ENCODE data around the gene PI4K2A. TPM values are rescaled to one million over a fixed set of nuclear protein-coding genes. Genes with fewer than 3 reads are reported as not detected.

PI4K2A gene
- total RNA-seq, 6 experiments from 2014 or later, result 6.2 to 18.1 (median 11.4) TPM

- Histone ChIP-seq H3K4me1 (no peaks in the 10 kb centered on the region), H3K9me3 (no peaks in the 10 kb centered on the region), H3K4me3 (no peak overlapping the region), H3K27me3 (no peaks in the 10 kb centered on the region), H3K36me3 (peaks cover 0 to 14% (median under 1%) of the 10 kb centered on the region in 4 donors), H3K27ac (no peak overlapping the region)
- DNase-seq (peak in 1 of 3 donors; percentile 10), ATAC-seq (peak; percentile 64 to 96 (median 86))
- intact Hi-C loops (cut with DNase I), result no loop called here
- WGBS (ENCODE audit: insufficient coverage, low coverage, low lambda C conversion rate, missing lambda C conversion rate), result 28% methylated on average over 2 of the region's 2 CpGs
- TF ChIP-seq, protein P1, sequence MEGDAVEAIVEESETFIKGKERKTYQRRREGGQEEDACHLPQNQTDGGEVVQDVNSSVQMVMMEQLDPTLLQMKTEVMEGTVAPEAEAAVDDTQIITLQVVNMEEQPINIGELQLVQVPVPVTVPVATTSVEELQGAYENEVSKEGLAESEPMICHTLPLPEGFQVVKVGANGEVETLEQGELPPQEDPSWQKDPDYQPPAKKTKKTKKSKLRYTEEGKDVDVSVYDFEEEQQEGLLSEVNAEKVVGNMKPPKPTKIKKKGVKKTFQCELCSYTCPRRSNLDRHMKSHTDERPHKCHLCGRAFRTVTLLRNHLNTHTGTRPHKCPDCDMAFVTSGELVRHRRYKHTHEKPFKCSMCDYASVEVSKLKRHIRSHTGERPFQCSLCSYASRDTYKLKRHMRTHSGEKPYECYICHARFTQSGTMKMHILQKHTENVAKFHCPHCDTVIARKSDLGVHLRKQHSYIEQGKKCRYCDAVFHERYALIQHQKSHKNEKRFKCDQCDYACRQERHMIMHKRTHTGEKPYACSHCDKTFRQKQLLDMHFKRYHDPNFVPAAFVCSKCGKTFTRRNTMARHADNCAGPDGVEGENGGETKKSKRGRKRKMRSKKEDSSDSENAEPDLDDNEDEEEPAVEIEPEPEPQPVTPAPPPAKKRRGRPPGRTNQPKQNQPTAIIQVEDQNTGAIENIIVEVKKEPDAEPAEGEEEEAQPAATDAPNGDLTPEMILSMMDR (IDR thresholded peaks at IDR 0.05), result peak; percentile 40 to 70 (median 53)
- no peak for TF ChIP-seq POLR2A (IDR thresholded peaks at IDR 0.05)
Observed at GRCh38 chr10:97612386-97612785, 28.1 kb upstream of the PI4K2A start.

DNA sequence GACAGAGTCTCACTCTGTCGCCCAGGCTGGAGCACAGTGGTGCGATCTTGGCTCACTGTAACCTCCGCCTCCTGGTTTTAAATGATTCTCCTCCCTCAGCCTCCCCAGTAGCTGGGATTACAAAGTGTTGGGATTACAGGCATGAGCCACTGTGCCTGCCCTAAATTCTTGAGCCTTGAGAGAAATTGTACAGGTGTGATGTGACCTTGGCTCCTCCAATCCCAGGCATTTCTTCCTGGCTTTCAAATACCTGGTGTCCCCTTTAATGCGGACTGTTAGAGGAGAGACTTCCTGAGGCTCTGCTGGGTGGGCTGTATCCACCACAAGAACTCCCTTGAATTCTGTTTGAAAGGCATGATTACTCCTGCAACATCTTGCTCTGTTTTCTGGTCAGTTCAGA, 22.2 kb upstream of the PI4K2A start:
- 91% methylated on average over 4 of the region's 4 CpGs for WGBS (ENCODE audit: insufficient coverage, low coverage, low lambda C conversion rate, missing lambda C conversion rate)
- ATAC-seq (no peak), DNase-seq (no peak)
- TF ChIP-seq POLR2A (IDR thresholded peaks at IDR 0.05), result no peak
- TF ChIP-seq, protein P1 (IDR thresholded peaks at IDR 0.05), result no peak
- peaks cover 0 to 4% (median 0%) of the 10 kb centered on the region in 4 donors for H3K4me1 ChIP-seq
- no peak overlapping the region for H3K27ac ChIP-seq
- H3K36me3 ChIP-seq, result no peaks in the 10 kb centered on the region
- H3K4me3 ChIP-seq, result no peak overlapping the region
- no peaks in the 10 kb centered on the region for H3K9me3 ChIP-seq
- intact Hi-C loops (cut with DNase I), result no loop called here
- H3K27me3 ChIP-seq, result no peaks in the 10 kb centered on the region

DNA sequence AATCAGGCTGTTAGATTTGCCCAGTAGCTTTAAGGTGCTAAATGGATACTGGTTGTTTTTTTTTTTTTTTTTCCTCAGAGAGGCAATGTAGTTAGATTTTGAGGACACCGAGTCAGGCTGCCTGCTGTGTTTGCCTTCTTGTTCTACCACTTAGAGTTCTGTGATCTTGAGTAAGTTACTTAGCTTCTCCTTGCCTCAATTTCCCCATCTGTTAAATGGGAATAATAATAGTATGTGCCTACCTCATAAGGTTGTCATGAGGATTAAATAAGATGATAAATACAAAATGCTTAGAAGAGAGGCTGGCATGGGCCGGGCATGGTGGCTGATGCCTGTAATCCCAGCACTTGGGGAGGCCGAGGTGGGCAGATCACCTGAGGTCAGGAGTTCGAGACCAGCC, 21.7 kb upstream of the PI4K2A start:
- no peak overlapping the region for H3K27ac ChIP-seq
- ATAC-seq (no peak), DNase-seq (no peak)
- no peaks in the 10 kb centered on the region for H3K36me3 ChIP-seq
- intact Hi-C loops (cut with DNase I), result no loop called here
- no peaks in the 10 kb centered on the region for H3K27me3 ChIP-seq
- H3K4me3 ChIP-seq, result no peak overlapping the region
- 93% methylated on average over 4 of the region's 4 CpGs for WGBS (ENCODE audit: insufficient coverage, low coverage, low lambda C conversion rate, missing lambda C conversion rate)
- no peaks in the 10 kb centered on the region for H3K9me3 ChIP-seq
- TF ChIP-seq, protein P1 (IDR thresholded peaks at IDR 0.05), result no peak
- no peak for TF ChIP-seq POLR2A (IDR thresholded peaks at IDR 0.05)
- peaks cover 0 to 8% (median 0%) of the 10 kb centered on the region in 4 donors for H3K4me1 ChIP-seq

DNA sequence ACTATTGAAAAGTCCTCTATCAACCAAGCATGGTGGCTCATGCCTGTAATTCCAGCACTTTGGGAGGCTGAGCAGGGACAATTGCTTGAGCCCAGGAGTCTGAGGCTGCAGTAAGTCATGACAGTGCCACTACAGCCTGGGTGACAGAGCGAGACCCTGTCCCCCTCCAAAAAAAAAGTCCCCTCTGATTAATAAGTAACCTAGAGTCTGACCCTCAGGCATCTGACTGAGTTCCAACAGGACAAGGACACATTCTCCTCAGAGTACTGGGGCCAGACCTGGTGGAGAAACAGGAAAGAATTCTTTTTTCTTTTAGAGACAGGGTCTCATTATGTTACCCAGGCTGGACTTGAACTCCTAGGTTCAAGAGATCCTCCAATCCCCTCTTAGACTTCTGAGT, 17.2 kb upstream of the PI4K2A start:
- Histone ChIP-seq H3K9me3 (no peaks in the 10 kb centered on the region), H3K27ac (no peak overlapping the region), H3K4me1 (peaks cover 0 to 10% (median 0%) of the 10 kb centered on the region in 4 donors), H3K36me3 (no peaks in the 10 kb centered on the region), H3K4me3 (no peak overlapping the region), H3K27me3 (no peaks in the 10 kb centered on the region)
- intact Hi-C loops (cut with DNase I), result no loop called here
- no CpG with 5 or more reads among the region's 1 CpG for WGBS (ENCODE audit: insufficient coverage, low coverage, low lambda C conversion rate, missing lambda C conversion rate)
- ATAC-seq, result peak in 3 of 4 donors; percentile 46 to 68 (median 55)
- TF ChIP-seq, protein P1 (IDR thresholded peaks at IDR 0.05), result no peak
- TF ChIP-seq POLR2A (IDR thresholded peaks at IDR 0.05), result no peak
- DNase-seq, result no peak

- H3K9me3 ChIP-seq, result no peaks in the 10 kb centered on the region
- no peak overlapping the region for H3K4me3 ChIP-seq
- no peaks in the 10 kb centered on the region for H3K27me3 ChIP-seq
- no peak overlapping the region for H3K27ac ChIP-seq
- peaks cover 0 to 10% (median 0%) of the 10 kb centered on the region in 4 donors for H3K4me1 ChIP-seq
- intact Hi-C loops (cut with DNase I), result no loop called here
- WGBS (ENCODE audit: insufficient coverage, low coverage, low lambda C conversion rate, missing lambda C conversion rate), result 57% methylated on average over 3 of the region's 4 CpGs
- H3K36me3 ChIP-seq, result no peaks in the 10 kb centered on the region
- ATAC-seq (no peak), DNase-seq (no peak)
- TF ChIP-seq, protein P1 (IDR thresholded peaks at IDR 0.05), result no peak
- TF ChIP-seq POLR2A (IDR thresholded peaks at IDR 0.05), result no peak
Observed at GRCh38 chr10:97627731-97628130, 12.7 kb upstream of the PI4K2A start.

All from right lobe of liver (tissue), 6 donors.